ENCODE measurements around the gene SNX19.

DNA sequence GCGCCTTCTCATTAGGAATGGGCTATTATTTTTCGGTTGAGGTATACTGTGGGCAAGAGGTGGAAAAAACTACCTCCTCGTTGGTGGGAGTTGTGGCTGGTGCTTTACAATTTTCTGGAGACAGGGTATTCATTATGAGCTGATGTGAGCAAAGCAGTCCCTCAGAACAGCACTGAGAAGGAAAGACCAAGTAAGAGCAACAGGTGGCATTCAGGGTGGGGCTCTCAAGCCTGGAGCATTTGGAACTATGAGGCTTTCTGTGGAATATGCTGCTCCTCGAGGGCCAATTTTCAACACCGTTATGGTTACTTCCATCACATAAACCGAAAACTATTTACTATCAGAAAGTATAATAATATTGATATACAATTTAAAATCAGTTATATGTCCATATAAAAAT is 3.7 kb downstream of the SNX19 start:
- TF ChIP-seq NANOG (IDR thresholded peaks at IDR 0.05; ENCODE audit: borderline replicate concordance) (no peak), REST (IDR thresholded peaks at IDR 0.05; ENCODE audit: unreplicated experiment) (no peak), CTCF (conservative IDR thresholded peaks at IDR 0.05; ENCODE audit: low read depth in 2 of 2) (no peak)

Measured in GM23338 (cell line).